ENCODE measurements around the gene SDHAF2. TPM values are rescaled to one million over a fixed set of nuclear protein-coding genes. Genes with fewer than 3 reads are reported as not detected.

The SDHAF2 gene
- total and polyA plus RNA-seq, 11 donors: 25.7 to 124 (median 34.5) TPM

GRCh38 chr11:61474013-61474643, 44.2 kb downstream of the SDHAF2 start:
- TF ChIP-seq POLR2A (IDR thresholded peaks at IDR 0.05) (no peak), CTCF (IDR thresholded peaks at IDR 0.05) (no peak)
- no peak overlapping the region for H3K4me3 ChIP-seq
- peaks cover 0 to 33% (median 13%) of the 10 kb centered on the region in 12 donors for H3K4me1 ChIP-seq
- 86 to 89% (median 87%) methylated on average over 6 of the region's 6 CpGs for WGBS, 4 donors
- H3K27ac ChIP-seq: peak overlapping the region in 5 of 12 donors; percentile 2 to 85 (median 77)
- DNase-seq: no peak
- peaks cover 0 to 16% (median 9%) of the 10 kb centered on the region in 9 donors for H3K36me3 ChIP-seq
- ATAC-seq: no peak
- peaks cover 0 to 7% (median 0%) of the 10 kb centered on the region in 12 donors for H3K9me3 ChIP-seq
- intact Hi-C loops (cut with DNase I): loop anchor here in 1 of 10 donors (10.0 kb wide), 2 partner anchors 101 to 261 kb away; no protein-coding TSS in a partner anchor
- H3K27me3 ChIP-seq: no peaks in the 10 kb centered on the region

- no peak for ATAC-seq
- Histone ChIP-seq H3K27ac (no peak overlapping the region), H3K4me1 (peaks cover 0 to 33% (median 13%) of the 10 kb centered on the region in 12 donors), H3K4me3 (no peak overlapping the region), H3K36me3 (peaks cover 0 to 13% (median 3%) of the 10 kb centered on the region in 9 donors), H3K9me3 (peaks cover 0 to 7% (median 0%) of the 10 kb centered on the region in 12 donors), H3K27me3 (no peaks in the 10 kb centered on the region)
- intact Hi-C loops (cut with DNase I): loop anchor here in 9 of 10 donors (5.0 to 10.0 kb wide), 8 partner anchors 37 to 259 kb away; no protein-coding TSS in a partner anchor
- WGBS, 4 donors: 93 to 97% (median 94%) methylated on average over 1 of the region's 1 CpG
- no peak for DNase-seq
- TF ChIP-seq POLR2A (IDR thresholded peaks at IDR 0.05) (no peak), CTCF (IDR thresholded peaks at IDR 0.05) (no peak)
Measured at GRCh38 chr11:61475433-61475832, 45.5 kb downstream of the SDHAF2 start.

GRCh38 chr11:61476371-61476770, 46.4 kb downstream of the SDHAF2 start:
- ATAC-seq (no peak), DNase-seq (no peak)
- WGBS, 4 donors: 89 to 97% (median 92%) methylated on average over 3 of the region's 3 CpGs
- Histone ChIP-seq H3K27ac (no peak overlapping the region), H3K36me3 (peaks cover 0 to 6% (median 0%) of the 10 kb centered on the region in 9 donors), H3K4me1 (peaks cover 0 to 40% (median 17%) of the 10 kb centered on the region in 12 donors), H3K27me3 (no peaks in the 10 kb centered on the region), H3K4me3 (no peak overlapping the region), H3K9me3 (peaks cover 0 to 7% (median 0%) of the 10 kb centered on the region in 12 donors)
- TF ChIP-seq CTCF (IDR thresholded peaks at IDR 0.05): no peak
- no peak for TF ChIP-seq POLR2A (IDR thresholded peaks at IDR 0.05)
- intact Hi-C loops (cut with DNase I): loop anchor here (2.0 to 10.0 kb wide), 13 partner anchors 32 to 258 kb away; partner anchors contain the start of gene SYT7 (in 1 of the 10)

GRCh38 chr11:61477126-61477525, 47.2 kb downstream of the SDHAF2 start:
- Histone ChIP-seq H3K4me1 (peaks cover 0 to 42% (median 16%) of the 10 kb centered on the region in 12 donors), H3K36me3 (peaks cover 0 to 6% (median 0%) of the 10 kb centered on the region in 9 donors), H3K27me3 (no peaks in the 10 kb centered on the region), H3K9me3 (peaks cover 0 to 7% (median 0%) of the 10 kb centered on the region in 12 donors), H3K4me3 (no peak overlapping the region), H3K27ac (peak overlapping the region in 5 of 12 donors; percentile 7 to 58 (median 34))
- 57 to 70% (median 59%) methylated on average over 6 to 8 of the region's 8 CpGs for WGBS, 4 donors
- no peak for TF ChIP-seq POLR2A (IDR thresholded peaks at IDR 0.05)
- no peak for TF ChIP-seq CTCF (IDR thresholded peaks at IDR 0.05)
- DNase-seq (peak in 1 of 5 donors; percentile 50), ATAC-seq (no peak)
- intact Hi-C loops (cut with DNase I): loop anchor here (1.0 to 10.0 kb wide), 17 partner anchors 32 to 258 kb away; partner anchors contain the start of gene SYT7 (in 1 of the 10)

Measured in heart left ventricle (tissue), 16 donors.